CD4-positive, CD25-positive, alpha-beta regulatory T cell (primary cell): ENCODE measurements around the gene HHAT. TPM values are rescaled to one million over a fixed set of nuclear protein-coding genes. Genes with fewer than 3 reads are reported as not detected.

ENCODE experiments used
- ATAC-seq, 2 donors: fragments of 150-1000 bp; cut with Tn5 transposase; one replicate each; pipeline ENCODE4 v1.10.0; 2021; ENCODE audit warnings: low read depth in 2 of 2, moderate number of reproducible peaks in 2 of 2, moderate library complexity in 1 of 2
- DNase-seq, 3 donors: peaks; one replicate each; pipeline versions ENCODE4 v3.0.0 to v3.0.0-alpha.2; 2012 to 2022; ENCODE audit warnings: mixed read lengths in 1 of 3
- H3K27ac ChIP-seq: one replicate; pipeline ENCODE4 v1.7.0; 2013; ENCODE audit warnings: mild to moderate bottlenecking, low read length; ENCODE audit not compliant: insufficient read depth, poor library complexity, severe bottlenecking
- H3K27me3 ChIP-seq: one replicate; pipeline ENCODE4 v1.7.0; 2013; ENCODE audit warnings: low read length; ENCODE audit not compliant: control insufficient read depth, insufficient read depth
- H3K36me3 ChIP-seq: one replicate; pipeline ENCODE4 v1.7.0; 2013; ENCODE audit warnings: mild to moderate bottlenecking, low read length, moderate library complexity; ENCODE audit not compliant: control insufficient read depth, insufficient read depth
- H3K4me1 ChIP-seq: 2 replicates; pipeline ENCODE4 v1.7.0; 2013; ENCODE audit warnings: mild to moderate bottlenecking, low read length; ENCODE audit not compliant: insufficient read depth, control insufficient read depth, poor library complexity, severe bottlenecking
- H3K4me3 ChIP-seq: one replicate; pipeline ENCODE4 v1.7.0; 2013; ENCODE audit warnings: low read depth, mild to moderate bottlenecking, low read length, moderate library complexity
- H3K9me3 ChIP-seq, 2 experiments: 1 replicate in 1 of 2; 2 replicates in 1 of 2; pipeline ENCODE4 v1.7.0; 2013; ENCODE audit warnings: low read length in 2 of 2, mild to moderate bottlenecking in 1 of 2, moderate library complexity in 1 of 2; ENCODE audit not compliant: control insufficient read depth in 2 of 2
- H3K27ac Mint-ChIP-seq, 3 donors: one replicate each; pipeline ENCODE4 v1.8.0; 2020 to 2022; ENCODE audit warnings: mild to moderate bottlenecking in 3 of 3, mixed read lengths in 3 of 3, moderate library complexity in 2 of 3
- H3K27me3 Mint-ChIP-seq: one replicate; pipeline ENCODE4 v1.8.0; 2022; ENCODE audit warnings: mild to moderate bottlenecking, mixed read lengths
- H3K36me3 Mint-ChIP-seq: one replicate; pipeline ENCODE4 v1.8.0; 2020; ENCODE audit warnings: mixed read lengths
- H3K4me1 Mint-ChIP-seq, 4 donors: one replicate each; pipeline ENCODE4 v1.8.0; 2020 to 2022; ENCODE audit warnings: mixed read lengths in 4 of 4, mild to moderate bottlenecking in 1 of 4
- H3K4me3 Mint-ChIP-seq, 4 donors: one replicate each; pipeline ENCODE4 v1.8.0; 2020 to 2022; ENCODE audit warnings: mild to moderate bottlenecking in 4 of 4, mixed read lengths in 4 of 4, moderate library complexity in 3 of 4
- H3K9me3 Mint-ChIP-seq, 7 donors: one replicate each; pipeline ENCODE4 v1.8.0; 2020 to 2022; ENCODE audit warnings: mixed read lengths in 7 of 7, mild to moderate bottlenecking in 3 of 7, moderate library complexity in 2 of 7
- polyA plus RNA-seq, 4 donors: library from polyadenylated mRNA; unstranded; fragments of 300-500 nt; fragmentation: Illumina TruSeq; gene quantifications; one replicate each; pipeline ENCODE4 v1.2.3, GENCODE V29; 2021
- total RNA-seq: library from RNA; stranded (reverse); gene quantifications from one replicate; pipeline ENCODE4 v1.2.3, GENCODE V29; 2022

Gene HHAT
- total and polyA plus RNA-seq, 5 donors from 2014 or later: 1.4 to 6.0 (median 2.0) TPM

DNA sequence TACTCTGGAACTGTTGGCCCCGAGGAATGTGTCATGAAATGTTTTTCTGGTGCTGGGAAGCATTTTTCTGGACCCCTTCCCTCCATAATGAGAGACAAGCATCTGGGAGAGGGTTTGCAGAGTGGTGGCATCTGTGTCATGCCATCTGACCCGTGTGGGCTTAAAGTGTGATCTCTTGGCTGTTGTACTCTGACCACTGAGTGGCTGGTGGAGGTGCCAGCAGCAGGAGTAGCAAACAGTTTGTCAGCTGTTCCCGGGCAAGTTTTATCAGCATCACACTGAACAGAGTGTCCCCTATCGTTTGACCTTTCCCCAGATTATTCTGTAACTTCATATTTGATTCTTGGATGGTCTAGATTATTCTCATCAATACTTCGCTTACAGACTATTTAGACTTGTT is 150.1 kb downstream of the HHAT start:
- H3K4me1 Mint-ChIP-seq: no peaks in the 10 kb centered on the region
- H3K27ac ChIP-seq: no peak overlapping the region
- DNase-seq: no peak
- no peaks in the 10 kb centered on the region for H3K9me3 ChIP-seq
- H3K4me3 Mint-ChIP-seq: no peak overlapping the region
- H3K9me3 Mint-ChIP-seq: peaks cover 0 to 2% (median 0%) of the 10 kb centered on the region in 7 donors
- no peak overlapping the region for H3K27ac Mint-ChIP-seq
- no peak for ATAC-seq
- no peaks in the 10 kb centered on the region for H3K36me3 ChIP-seq
- no peaks in the 10 kb centered on the region for H3K36me3 Mint-ChIP-seq
- no peaks in the 10 kb centered on the region for H3K27me3 ChIP-seq
- no peak overlapping the region for H3K4me3 ChIP-seq
- H3K4me1 ChIP-seq: no peaks in the 10 kb centered on the region
- no peaks in the 10 kb centered on the region for H3K27me3 Mint-ChIP-seq

GRCh38 chr1:210482491-210482890 is 153.8 kb downstream of the HHAT start:
- H3K4me1 Mint-ChIP-seq: no peaks in the 10 kb centered on the region
- DNase-seq: no peak
- no peak for ATAC-seq
- peaks cover 0 to 2% (median 0%) of the 10 kb centered on the region in 7 donors for H3K9me3 Mint-ChIP-seq
- no peaks in the 10 kb centered on the region for H3K9me3 ChIP-seq
- no peak overlapping the region for H3K4me3 Mint-ChIP-seq
- no peak overlapping the region for H3K27ac Mint-ChIP-seq
- no peak overlapping the region for H3K4me3 ChIP-seq
- no peaks in the 10 kb centered on the region for H3K36me3 ChIP-seq
- H3K27ac ChIP-seq: no peak overlapping the region
- no peaks in the 10 kb centered on the region for H3K27me3 ChIP-seq
- no peaks in the 10 kb centered on the region for H3K4me1 ChIP-seq
- no peaks in the 10 kb centered on the region for H3K27me3 Mint-ChIP-seq
- no peaks in the 10 kb centered on the region for H3K36me3 Mint-ChIP-seq

GRCh38 chr1:210482945-210483617 is 154.4 kb downstream of the HHAT start:
- H3K4me3 Mint-ChIP-seq: no peak overlapping the region
- ATAC-seq: no peak
- no peak for DNase-seq

GRCh38 chr1:210483821-210484220 is 155.1 kb downstream of the HHAT start:
- H3K9me3 Mint-ChIP-seq: peaks cover 0 to 2% (median 0%) of the 10 kb centered on the region in 7 donors
- no peaks in the 10 kb centered on the region for H3K27me3 Mint-ChIP-seq
- no peaks in the 10 kb centered on the region for H3K4me1 ChIP-seq
- H3K36me3 ChIP-seq: no peaks in the 10 kb centered on the region
- no peaks in the 10 kb centered on the region for H3K4me1 Mint-ChIP-seq
- H3K9me3 ChIP-seq: no peaks in the 10 kb centered on the region
- no peaks in the 10 kb centered on the region for H3K36me3 Mint-ChIP-seq
- ATAC-seq (no peak), DNase-seq (no peak)
- H3K4me3 Mint-ChIP-seq: no peak overlapping the region
- no peaks in the 10 kb centered on the region for H3K27me3 ChIP-seq
- no peak overlapping the region for H3K4me3 ChIP-seq
- H3K27ac ChIP-seq: no peak overlapping the region
- no peak overlapping the region for H3K27ac Mint-ChIP-seq

More at GRCh38 chr1:210482945-210483617, 154.4 kb downstream of the HHAT start:
- peaks cover 0 to 2% (median 0%) of the 10 kb centered on the region in 7 donors for H3K9me3 Mint-ChIP-seq
- Histone ChIP-seq H3K9me3 (no peaks in the 10 kb centered on the region), H3K4me1 (no peaks in the 10 kb centered on the region), H3K36me3 (no peaks in the 10 kb centered on the region), H3K27me3 (no peaks in the 10 kb centered on the region), H3K4me3 (no peak overlapping the region), H3K27ac (no peak overlapping the region)
- no peak overlapping the region for H3K27ac Mint-ChIP-seq
- H3K27me3 Mint-ChIP-seq: no peaks in the 10 kb centered on the region
- H3K36me3 Mint-ChIP-seq: no peaks in the 10 kb centered on the region
- no peaks in the 10 kb centered on the region for H3K4me1 Mint-ChIP-seq

- Mint-ChIP-seq H3K27me3 (no peaks in the 10 kb centered on the region), H3K4me3 (no peak overlapping the region), H3K27ac (no peak overlapping the region), H3K9me3 (peaks cover 0 to 1% (median 0%) of the 10 kb centered on the region in 7 donors), H3K4me1 (no peaks in the 10 kb centered on the region), H3K36me3 (no peaks in the 10 kb centered on the region)
- H3K36me3 ChIP-seq: no peaks in the 10 kb centered on the region
- no peaks in the 10 kb centered on the region for H3K9me3 ChIP-seq
- H3K4me1 ChIP-seq: no peaks in the 10 kb centered on the region
- H3K27ac ChIP-seq: no peak overlapping the region
- H3K4me3 ChIP-seq: no peak overlapping the region
- ATAC-seq: no peak
- H3K27me3 ChIP-seq: no peaks in the 10 kb centered on the region
- no peak for DNase-seq
Measured at GRCh38 chr1:210487021-210487420, 158.3 kb downstream of the HHAT start.

- Mint-ChIP-seq H3K4me1 (no peaks in the 10 kb centered on the region), H3K36me3 (no peaks in the 10 kb centered on the region), H3K27me3 (no peaks in the 10 kb centered on the region), H3K9me3 (peaks cover 0 to 2% (median 0%) of the 10 kb centered on the region in 7 donors), H3K27ac (no peak overlapping the region), H3K4me3 (no peak overlapping the region)
- no peak overlapping the region for H3K27ac ChIP-seq
- DNase-seq (no peak), ATAC-seq (no peak)
- no peaks in the 10 kb centered on the region for H3K36me3 ChIP-seq
- no peaks in the 10 kb centered on the region for H3K4me1 ChIP-seq
- H3K4me3 ChIP-seq: no peak overlapping the region
- no peaks in the 10 kb centered on the region for H3K27me3 ChIP-seq
- no peaks in the 10 kb centered on the region for H3K9me3 ChIP-seq
Measured at GRCh38 chr1:210489491-210489890, 160.8 kb downstream of the HHAT start.

- peaks cover 0 to 2% (median 0%) of the 10 kb centered on the region in 7 donors for H3K9me3 Mint-ChIP-seq
- Histone ChIP-seq H3K9me3 (no peaks in the 10 kb centered on the region), H3K27me3 (no peaks in the 10 kb centered on the region), H3K4me3 (no peak overlapping the region), H3K27ac (no peak overlapping the region), H3K4me1 (no peaks in the 10 kb centered on the region), H3K36me3 (no peaks in the 10 kb centered on the region)
- H3K4me3 Mint-ChIP-seq: no peak overlapping the region
- no peak overlapping the region for H3K27ac Mint-ChIP-seq
- no peaks in the 10 kb centered on the region for H3K27me3 Mint-ChIP-seq
- no peak for ATAC-seq
- no peaks in the 10 kb centered on the region for H3K36me3 Mint-ChIP-seq
- no peaks in the 10 kb centered on the region for H3K4me1 Mint-ChIP-seq
- no peak for DNase-seq
Measured at GRCh38 chr1:210490781-210491180, 162.1 kb downstream of the HHAT start.

DNA sequence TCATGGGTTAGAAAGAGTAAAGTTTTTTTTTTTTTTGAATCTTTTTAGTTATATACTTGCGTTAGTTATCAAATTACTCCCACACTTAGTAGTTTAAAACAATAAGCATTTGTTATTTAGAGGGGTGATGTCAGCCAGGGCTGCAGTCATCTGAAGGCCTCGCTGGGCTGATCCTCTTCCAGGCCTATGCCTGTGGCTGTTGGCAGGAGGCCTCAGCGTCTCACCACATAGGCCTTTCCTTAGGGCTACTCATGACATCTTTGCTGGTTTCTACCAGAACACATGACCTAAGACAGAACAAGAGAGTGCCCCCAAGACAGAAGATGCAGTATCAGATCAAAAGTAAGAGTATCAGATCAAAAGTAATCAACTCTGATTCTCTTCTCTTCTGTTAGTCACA is 167.4 kb downstream of the HHAT start:
- no peak for ATAC-seq
- Mint-ChIP-seq H3K36me3 (no peaks in the 10 kb centered on the region), H3K27me3 (no peaks in the 10 kb centered on the region), H3K4me1 (no peaks in the 10 kb centered on the region), H3K27ac (no peak overlapping the region), H3K9me3 (peaks cover 0 to 2% (median 0%) of the 10 kb centered on the region in 7 donors), H3K4me3 (no peak overlapping the region)
- no peaks in the 10 kb centered on the region for H3K36me3 ChIP-seq
- no peaks in the 10 kb centered on the region for H3K9me3 ChIP-seq
- no peak overlapping the region for H3K27ac ChIP-seq
- H3K4me3 ChIP-seq: no peak overlapping the region
- no peaks in the 10 kb centered on the region for H3K4me1 ChIP-seq
- H3K27me3 ChIP-seq: no peaks in the 10 kb centered on the region
- no peak for DNase-seq
